GM12878 (cell line): Measurements from ENCODE around the gene TSHR.

Experiments
- CEBPB ChIP-seq, 2 experiments: fragments of 150-350 bp in 1 of 2; IDR thresholded peaks; 2 replicates each; pipeline ENCODE4 v1.6.1; 2012 to 2014; ENCODE audit warnings: low read depth in 2 of 2, low read length in 2 of 2, borderline replicate concordance in 1 of 2, inconsistent platforms in 1 of 2
- CHD2 ChIP-seq: IDR thresholded peaks from 2 replicates; pipeline ENCODE4 v1.6.1; 2011; ENCODE audit warnings: low read depth, low read length, improper control_type of control experiment, borderline replicate concordance
- GABPA ChIP-seq: IDR thresholded peaks from 2 replicates; pipeline ENCODE4 v1.6.1; 2014; ENCODE audit warnings: antibody characterized with exemption, low read depth, mild to moderate bottlenecking, inconsistent platforms
- SUZ12 ChIP-seq: fragments of 200-600 bp; sonication (generic); IDR thresholded peaks from one replicate; pipeline ENCODE4 v1.6.1; 2018; ENCODE audit warnings: antibody characterized with exemption, mild to moderate bottlenecking; ENCODE audit not compliant: unreplicated experiment
- TAF1 ChIP-seq: IDR thresholded peaks from 2 replicates; pipeline ENCODE4 v1.6.1; 2011; ENCODE audit warnings: mild to moderate bottlenecking, low read depth, low read length, borderline replicate concordance
- YY1 ChIP-seq: IDR thresholded peaks from 2 replicates; pipeline ENCODE4 v1.6.1; 2011; ENCODE audit warnings: low read depth, mild to moderate bottlenecking, low read length
- TF ChIP-seq, protein P1 (sequence below): IDR thresholded peaks from 2 replicates; pipeline ENCODE4 v1.6.1; 2011; ENCODE audit warnings: borderline replicate concordance, low read depth, mild to moderate bottlenecking, moderate library complexity, mixed read lengths, low read length; ENCODE audit not compliant: insufficient read depth; ENCODE audit errors: extremely low read length
- TF ChIP-seq, protein P2 (sequence below): IDR thresholded peaks from 2 replicates; pipeline ENCODE4 v1.6.1; 2011; ENCODE audit warnings: borderline replicate concordance, low read depth, mild to moderate bottlenecking, moderate library complexity, low read length; ENCODE audit not compliant: insufficient read depth, poor library complexity, severe bottlenecking
- TF ChIP-seq, protein P3 (sequence below), 3 experiments: IDR thresholded peaks in 2 of 3; conservative IDR thresholded peaks in 1 of 3; 2 replicates each; pipeline ENCODE4 v1.5.1; 2011; ENCODE audit warnings: low read depth in 3 of 3, low read length in 3 of 3, mild to moderate bottlenecking in 3 of 3, control low read depth in 2 of 3, moderate library complexity in 2 of 3, inconsistent platforms in 1 of 3, mixed read lengths in 1 of 3; ENCODE audit not compliant: control insufficient read depth in 2 of 3, insufficient read depth in 1 of 3; ENCODE audit errors: extremely low read depth in 1 of 3

DNA sequence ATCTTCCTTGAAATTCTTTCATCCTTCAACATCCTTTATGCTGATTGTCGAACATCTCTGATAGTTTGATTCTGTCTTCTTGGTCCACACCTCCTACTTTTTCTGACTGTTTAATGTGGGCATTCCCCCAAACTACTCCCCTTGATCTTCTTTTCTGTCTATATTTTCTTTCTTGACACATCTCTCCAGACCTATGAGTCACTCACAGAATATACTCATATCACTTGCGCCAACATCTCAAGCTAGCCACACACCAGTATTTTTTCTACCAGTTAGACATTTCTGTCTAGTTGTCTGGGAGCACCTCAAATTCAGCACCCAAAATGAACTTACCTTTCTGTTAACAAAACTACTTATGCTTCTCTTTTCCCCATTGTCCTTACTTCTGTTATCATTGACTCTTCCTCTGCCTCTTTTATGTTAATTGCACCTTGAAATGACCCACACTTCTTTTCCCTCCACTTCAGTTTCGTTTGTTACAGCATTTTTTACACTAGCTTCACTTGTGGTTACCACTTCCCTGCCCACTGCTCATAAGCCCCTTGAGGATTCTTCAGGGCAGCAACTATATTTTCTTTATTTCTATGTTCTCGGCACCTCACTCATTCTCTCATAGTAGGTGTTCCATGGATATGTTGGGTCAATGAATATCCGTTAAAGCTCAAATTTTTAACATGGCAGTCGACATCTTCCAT, 33.5 kb downstream of the TSHR start:
- TF ChIP-seq GABPA = no peak
- no peak for TF ChIP-seq SUZ12
- TF ChIP-seq TAF1 = no peak
- TF ChIP-seq, protein P1, sequence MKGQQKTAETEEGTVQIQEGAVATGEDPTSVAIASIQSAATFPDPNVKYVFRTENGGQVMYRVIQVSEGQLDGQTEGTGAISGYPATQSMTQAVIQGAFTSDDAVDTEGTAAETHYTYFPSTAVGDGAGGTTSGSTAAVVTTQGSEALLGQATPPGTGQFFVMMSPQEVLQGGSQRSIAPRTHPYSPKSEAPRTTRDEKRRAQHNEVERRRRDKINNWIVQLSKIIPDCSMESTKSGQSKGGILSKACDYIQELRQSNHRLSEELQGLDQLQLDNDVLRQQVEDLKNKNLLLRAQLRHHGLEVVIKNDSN = no peak
- TF ChIP-seq CHD2 = no peak
- no peak for TF ChIP-seq YY1
- no peak for TF ChIP-seq CEBPB (IDR thresholded peaks at IDR 0.05; ENCODE audit: borderline replicate concordance in 1 of 2, low read depth in 2 of 2, low read length in 2 of 2)
- TF ChIP-seq, protein P2, sequence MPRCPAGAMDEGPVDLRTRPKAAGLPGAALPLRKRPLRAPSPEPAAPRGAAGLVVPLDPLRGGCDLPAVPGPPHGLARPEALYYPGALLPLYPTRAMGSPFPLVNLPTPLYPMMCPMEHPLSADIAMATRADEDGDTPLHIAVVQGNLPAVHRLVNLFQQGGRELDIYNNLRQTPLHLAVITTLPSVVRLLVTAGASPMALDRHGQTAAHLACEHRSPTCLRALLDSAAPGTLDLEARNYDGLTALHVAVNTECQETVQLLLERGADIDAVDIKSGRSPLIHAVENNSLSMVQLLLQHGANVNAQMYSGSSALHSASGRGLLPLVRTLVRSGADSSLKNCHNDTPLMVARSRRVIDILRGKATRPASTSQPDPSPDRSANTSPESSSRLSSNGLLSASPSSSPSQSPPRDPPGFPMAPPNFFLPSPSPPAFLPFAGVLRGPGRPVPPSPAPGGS = no peak
- TF ChIP-seq, protein P3, sequence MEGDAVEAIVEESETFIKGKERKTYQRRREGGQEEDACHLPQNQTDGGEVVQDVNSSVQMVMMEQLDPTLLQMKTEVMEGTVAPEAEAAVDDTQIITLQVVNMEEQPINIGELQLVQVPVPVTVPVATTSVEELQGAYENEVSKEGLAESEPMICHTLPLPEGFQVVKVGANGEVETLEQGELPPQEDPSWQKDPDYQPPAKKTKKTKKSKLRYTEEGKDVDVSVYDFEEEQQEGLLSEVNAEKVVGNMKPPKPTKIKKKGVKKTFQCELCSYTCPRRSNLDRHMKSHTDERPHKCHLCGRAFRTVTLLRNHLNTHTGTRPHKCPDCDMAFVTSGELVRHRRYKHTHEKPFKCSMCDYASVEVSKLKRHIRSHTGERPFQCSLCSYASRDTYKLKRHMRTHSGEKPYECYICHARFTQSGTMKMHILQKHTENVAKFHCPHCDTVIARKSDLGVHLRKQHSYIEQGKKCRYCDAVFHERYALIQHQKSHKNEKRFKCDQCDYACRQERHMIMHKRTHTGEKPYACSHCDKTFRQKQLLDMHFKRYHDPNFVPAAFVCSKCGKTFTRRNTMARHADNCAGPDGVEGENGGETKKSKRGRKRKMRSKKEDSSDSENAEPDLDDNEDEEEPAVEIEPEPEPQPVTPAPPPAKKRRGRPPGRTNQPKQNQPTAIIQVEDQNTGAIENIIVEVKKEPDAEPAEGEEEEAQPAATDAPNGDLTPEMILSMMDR (IDR thresholded peaks at IDR 0.05 in 2 of 3, conservative IDR thresholded peaks at IDR 0.05 in 1 of 3; ENCODE audit: control insufficient read depth in 2 of 3, extremely low read depth in 1 of 3, insufficient read depth in 1 of 3, low read depth in 3 of 3, low read length in 3 of 3) = no peak
